ENCODE results near the gene PCGF5.
"Not testable (repeated sequence)": the region's sequence is repeated elsewhere in the genome, so short reads cannot be mapped to it uniquely, and the experiment has no call there.

Gene PCGF5

GRCh38 chr10:91210014-91210413 is 10.4 kb upstream of the PCGF5 start:
- no peak for DNase-seq (ENCODE audit: low read depth in 2 of 2)

- DNase-seq (ENCODE audit: low read depth in 2 of 2), result no peak
Observed at GRCh38 chr10:91210435-91210834, 10.0 kb upstream of the PCGF5 start.

- DNase-seq (ENCODE audit: low read depth in 2 of 2), result no peak
Observed at GRCh38 chr10:91211675-91212074, 8.8 kb upstream of the PCGF5 start.

GRCh38 chr10:91214911-91215310 is 5.6 kb upstream of the PCGF5 start:
- no peak for DNase-seq (ENCODE audit: low read depth in 2 of 2)

GRCh38 chr10:91215384-91215783 is 5.1 kb upstream of the PCGF5 start:
- no peak for DNase-seq (ENCODE audit: low read depth in 2 of 2)

- no peak for DNase-seq (ENCODE audit: low read depth in 2 of 2)
Observed at GRCh38 chr10:91219371-91220193, 881 bp upstream of the PCGF5 start.

- DNase-seq (ENCODE audit: low read depth in 2 of 2), result no peak
Observed at GRCh38 chr10:91220954-91221675, 652 bp downstream of the PCGF5 start.

GRCh38 chr10:91226093-91226492 is 5.6 kb downstream of the PCGF5 start:
- DNase-seq (ENCODE audit: low read depth in 2 of 2), result no peak

GRCh38 chr10:91227576-91227975 is 7.1 kb downstream of the PCGF5 start:
- no peak for DNase-seq (ENCODE audit: low read depth in 2 of 2)

GRCh38 chr10:91229683-91230082 is 9.2 kb downstream of the PCGF5 start:
- DNase-seq (ENCODE audit: low read depth in 2 of 2), result no peak

- DNase-seq (ENCODE audit: low read depth in 2 of 2), result no peak
Observed at GRCh38 chr10:91238191-91238590, 17.7 kb downstream of the PCGF5 start.

- DNase-seq (ENCODE audit: low read depth in 2 of 2), result no peak
Observed at GRCh38 chr10:91239789-91240188, 19.3 kb downstream of the PCGF5 start.

GRCh38 chr10:91242940-91243339 is 22.5 kb downstream of the PCGF5 start:
- no peak for DNase-seq (ENCODE audit: low read depth in 2 of 2)

GRCh38 chr10:91247360-91248111 is 27.1 kb downstream of the PCGF5 start:
- no peak for DNase-seq (ENCODE audit: low read depth in 2 of 2)

- DNase-seq (ENCODE audit: low read depth in 2 of 2), result no peak
Observed at GRCh38 chr10:91249700-91250099, 29.2 kb downstream of the PCGF5 start.

GRCh38 chr10:91250341-91250740 is 29.9 kb downstream of the PCGF5 start:
- no peak for DNase-seq (ENCODE audit: low read depth in 2 of 2)

- DNase-seq (ENCODE audit: low read depth in 2 of 2), result peak in 1 of 2 donors; percentile 22
Observed at GRCh38 chr10:91251430-91252056, 31.1 kb downstream of the PCGF5 start.

GRCh38 chr10:91253300-91253699 is 32.8 kb downstream of the PCGF5 start:
- DNase-seq (ENCODE audit: low read depth in 2 of 2), result no peak

- DNase-seq (ENCODE audit: low read depth in 2 of 2), result no peak
Observed at GRCh38 chr10:91257310-91257709, 36.8 kb downstream of the PCGF5 start.

GRCh38 chr10:91260417-91260816 is 40.0 kb downstream of the PCGF5 start:
- not testable (repeated sequence) for DNase-seq (ENCODE audit: low read depth in 2 of 2)

GRCh38 chr10:91271886-91272285 is 51.4 kb downstream of the PCGF5 start:
- DNase-seq (ENCODE audit: low read depth in 2 of 2), result no peak

GRCh38 chr10:91284486-91285090 is 64.1 kb downstream of the PCGF5 start:
- DNase-seq (ENCODE audit: low read depth in 2 of 2), result no peak
